Measurements from ENCODE around the gene LEPROT. TPM values are rescaled to one million over a fixed set of nuclear protein-coding genes. Genes with fewer than 3 reads are reported as not detected.

The LEPROT gene
- total and polyA plus RNA-seq, 2 experiments from 2014 or later: 22.9 to 24.9 TPM

- Histone ChIP-seq H3K4me1 (ENCODE audit: insufficient read depth) (peaks cover 30% of the 10 kb centered on the region), H3K9me2 (ENCODE audit: insufficient read depth) (no peaks in the 10 kb centered on the region), H2AFZ (no peak overlapping the region), H4K20me1 (replicated peaks; ENCODE audit: insufficient read depth) (no peaks in the 10 kb centered on the region), H3F3A (replicated peaks; ENCODE audit: low read depth) (peaks cover 11% of the 10 kb centered on the region; the same call in 1 of the 2 replicates), H3K4me3 (no peak overlapping the region), H3K4me2 (no peak overlapping the region), H3K79me2 (replicated peaks; ENCODE audit: insufficient read depth) (no peaks in the 10 kb centered on the region), H3K27ac (ENCODE audit: low read depth) (no peak overlapping the region), H3K27me3 (ENCODE audit: insufficient read depth) (no peaks in the 10 kb centered on the region), H3K36me3 (ENCODE audit: insufficient read depth) (no peaks in the 10 kb centered on the region)
- no peak for TF ChIP-seq ZNF114 (CRISPR knock-in tag; IDR thresholded peaks at IDR 0.05)
- no peak for TF ChIP-seq ZNF331 (CRISPR knock-in tag; IDR thresholded peaks at IDR 0.05; ENCODE audit: low read depth)
- no peak for TF ChIP-seq NANOG (IDR thresholded peaks at IDR 0.05; ENCODE audit: borderline replicate concordance)
- no peak for TF ChIP-seq POLR2AphosphoS5 (IDR thresholded peaks at IDR 0.05; ENCODE audit: low read depth)
- TF ChIP-seq CTCF (conservative IDR thresholded peaks at IDR 0.05; ENCODE audit: low read depth in 2 of 2): no peak
- TF ChIP-seq REST (IDR thresholded peaks at IDR 0.05; ENCODE audit: unreplicated experiment): no peak
- no peak for TF ChIP-seq JUNB (IDR thresholded peaks at IDR 0.05; ENCODE audit: unreplicated experiment)
- no peak for TF ChIP-seq ETS1 (IDR thresholded peaks at IDR 0.05)
- no peak for TF ChIP-seq EZH2 (IDR thresholded peaks at IDR 0.05; ENCODE audit: low read depth, unreplicated experiment)
- no peak for TF ChIP-seq EZH2phosphoT487 (IDR thresholded peaks at IDR 0.05; ENCODE audit: unreplicated experiment)
- no peak for TF ChIP-seq CREB1 (CRISPR knock-in tag; IDR thresholded peaks at IDR 0.05; ENCODE audit: low read depth)
- no peak for TF ChIP-seq ZNF462 (CRISPR knock-in tag; IDR thresholded peaks at IDR 0.05)
- TF ChIP-seq STAT1 (IDR thresholded peaks at IDR 0.05; ENCODE audit: unreplicated experiment): no peak
- Mint-ChIP-seq H3K27ac (no peak overlapping the region), H3K36me3 (ENCODE audit: low read depth) (no peaks in the 10 kb centered on the region), H3K27me3 (ENCODE audit: insufficient read depth, low read depth, poor library complexity) (no peaks in the 10 kb centered on the region), H3K9me3 (peaks cover 3% of the 10 kb centered on the region; the same call in 1 of the 3 replicates), H3K4me1 (peaks cover 31% of the 10 kb centered on the region), H3K4me3 (no peak overlapping the region)
- ATAC-seq: no peak
- DNase-seq (ENCODE audit: low spot score): no peak
These were observed 5.9 kb upstream of the LEPROT start for GRCh38 chr1:65414538-65414937.
